ENCODE measurements around the gene CDH4. TPM values are rescaled to one million over a fixed set of nuclear protein-coding genes. Genes with fewer than 3 reads are reported as not detected.

CDH4 gene
- total and polyA plus RNA-seq, 9 of the 15 experiments (the other 6 are each of a cell fraction or from before 2014, with no cell fraction given) = 0.04 TPM; not detected in 8

GRCh38 chr20:61525781-61526431 lies 273.8 kb downstream of the CDH4 start (continued):
- TF ChIP-seq NFE2L1 (tag; IDR thresholded peaks at IDR 0.05; ENCODE audit: borderline replicate concordance, low read depth) = no peak
- peak; percentile 7; the same call in 1 of the 2 replicates for TF ChIP-seq ZNF239 (CRISPR knock-in tag; IDR thresholded peaks at IDR 0.05)
- TF ChIP-seq ZNF830 (CRISPR knock-in tag; IDR thresholded peaks at IDR 0.05) = no peak
- TF ChIP-seq ARID4B (CRISPR knock-in tag; IDR thresholded peaks at IDR 0.05) = no peak
- no peak for TF ChIP-seq KLF13 (tag; IDR thresholded peaks at IDR 0.05; ENCODE audit: borderline replicate concordance, low read depth)
- no peak for TF ChIP-seq ZNF507 (tag; conservative IDR thresholded peaks at IDR 0.05)
- no peak for TF ChIP-seq BRF1 (IDR thresholded peaks at IDR 0.05; ENCODE audit: borderline replicate concordance, extremely low read depth, insufficient read length)
- TF ChIP-seq CBFA2T2 (conservative IDR thresholded peaks at IDR 0.05) = peak; percentile 91
- TF ChIP-seq SMAD1 (IDR thresholded peaks at IDR 0.05; ENCODE audit: low read depth, low read length, partially characterized antibody) = no peak
- peak; percentile 72 for TF ChIP-seq POLR2G (IDR thresholded peaks at IDR 0.05; ENCODE audit: low read depth, low read length)
- TF ChIP-seq, protein P1, sequence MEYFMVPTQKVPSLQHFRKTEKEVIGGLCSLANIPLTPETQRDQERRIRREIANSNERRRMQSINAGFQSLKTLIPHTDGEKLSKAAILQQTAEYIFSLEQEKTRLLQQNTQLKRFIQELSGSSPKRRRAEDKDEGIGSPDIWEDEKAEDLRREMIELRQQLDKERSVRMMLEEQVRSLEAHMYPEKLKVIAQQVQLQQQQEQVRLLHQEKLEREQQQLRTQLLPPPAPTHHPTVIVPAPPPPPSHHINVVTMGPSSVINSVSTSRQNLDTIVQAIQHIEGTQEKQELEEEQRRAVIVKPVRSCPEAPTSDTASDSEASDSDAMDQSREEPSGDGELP (CRISPR knock-in tag; IDR thresholded peaks at IDR 0.05; ENCODE audit: borderline replicate concordance) = peak; percentile 85
- TF ChIP-seq, protein P2, sequence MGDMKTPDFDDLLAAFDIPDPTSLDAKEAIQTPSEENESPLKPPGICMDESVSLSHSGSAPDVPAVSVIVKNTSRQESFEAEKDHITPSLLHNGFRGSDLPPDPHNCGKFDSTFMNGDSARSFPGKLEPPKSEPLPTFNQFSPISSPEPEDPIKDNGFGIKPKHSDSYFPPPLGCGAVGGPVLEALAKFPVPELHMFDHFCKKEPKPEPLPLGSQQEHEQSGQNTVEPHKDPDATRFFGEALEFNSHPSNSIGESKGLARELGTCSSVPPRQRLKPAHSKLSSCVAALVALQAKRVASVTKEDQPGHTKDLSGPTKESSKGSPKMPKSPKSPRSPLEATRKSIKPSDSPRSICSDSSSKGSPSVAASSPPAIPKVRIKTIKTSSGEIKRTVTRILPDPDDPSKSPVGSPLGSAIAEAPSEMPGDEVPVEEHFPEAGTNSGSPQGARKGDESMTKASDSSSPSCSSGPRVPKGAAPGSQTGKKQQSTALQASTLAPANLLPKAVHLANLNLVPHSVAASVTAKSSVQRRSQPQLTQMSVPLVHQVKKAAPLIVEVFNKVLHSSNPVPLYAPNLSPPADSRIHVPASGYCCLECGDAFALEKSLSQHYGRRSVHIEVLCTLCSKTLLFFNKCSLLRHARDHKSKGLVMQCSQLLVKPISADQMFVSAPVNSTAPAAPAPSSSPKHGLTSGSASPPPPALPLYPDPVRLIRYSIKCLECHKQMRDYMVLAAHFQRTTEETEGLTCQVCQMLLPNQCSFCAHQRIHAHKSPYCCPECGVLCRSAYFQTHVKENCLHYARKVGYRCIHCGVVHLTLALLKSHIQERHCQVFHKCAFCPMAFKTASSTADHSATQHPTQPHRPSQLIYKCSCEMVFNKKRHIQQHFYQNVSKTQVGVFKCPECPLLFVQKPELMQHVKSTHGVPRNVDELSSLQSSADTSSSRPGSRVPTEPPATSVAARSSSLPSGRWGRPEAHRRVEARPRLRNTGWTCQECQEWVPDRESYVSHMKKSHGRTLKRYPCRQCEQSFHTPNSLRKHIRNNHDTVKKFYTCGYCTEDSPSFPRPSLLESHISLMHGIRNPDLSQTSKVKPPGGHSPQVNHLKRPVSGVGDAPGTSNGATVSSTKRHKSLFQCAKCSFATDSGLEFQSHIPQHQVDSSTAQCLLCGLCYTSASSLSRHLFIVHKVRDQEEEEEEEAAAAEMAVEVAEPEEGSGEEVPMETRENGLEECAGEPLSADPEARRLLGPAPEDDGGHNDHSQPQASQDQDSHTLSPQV (IDR thresholded peaks at IDR 0.05) = peak; percentile 70; the same call in 1 of the 2 replicates
- TF ChIP-seq ASH1L (IDR thresholded peaks at IDR 0.05; ENCODE audit: borderline replicate concordance, low read depth, partially characterized antibody) = no peak
- TF ChIP-seq, protein P3, sequence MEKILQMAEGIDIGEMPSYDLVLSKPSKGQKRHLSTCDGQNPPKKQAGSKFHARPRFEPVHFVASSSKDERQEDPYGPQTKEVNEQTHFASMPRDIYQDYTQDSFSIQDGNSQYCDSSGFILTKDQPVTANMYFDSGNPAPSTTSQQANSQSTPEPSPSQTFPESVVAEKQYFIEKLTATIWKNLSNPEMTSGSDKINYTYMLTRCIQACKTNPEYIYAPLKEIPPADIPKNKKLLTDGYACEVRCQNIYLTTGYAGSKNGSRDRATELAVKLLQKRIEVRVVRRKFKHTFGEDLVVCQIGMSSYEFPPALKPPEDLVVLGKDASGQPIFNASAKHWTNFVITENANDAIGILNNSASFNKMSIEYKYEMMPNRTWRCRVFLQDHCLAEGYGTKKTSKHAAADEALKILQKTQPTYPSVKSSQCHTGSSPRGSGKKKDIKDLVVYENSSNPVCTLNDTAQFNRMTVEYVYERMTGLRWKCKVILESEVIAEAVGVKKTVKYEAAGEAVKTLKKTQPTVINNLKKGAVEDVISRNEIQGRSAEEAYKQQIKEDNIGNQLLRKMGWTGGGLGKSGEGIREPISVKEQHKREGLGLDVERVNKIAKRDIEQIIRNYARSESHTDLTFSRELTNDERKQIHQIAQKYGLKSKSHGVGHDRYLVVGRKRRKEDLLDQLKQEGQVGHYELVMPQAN (IDR thresholded peaks at IDR 0.05; ENCODE audit: borderline replicate concordance) = no peak; the same call in 1 of the 2 replicates
- TF ChIP-seq KAT2B (IDR thresholded peaks at IDR 0.05; ENCODE audit: low read depth, low read length) = no peak
